COR-L47 (cell line): Measurements from ENCODE around the gene RRAS.
A peak's percentile ranks its signal among the peaks of the same experiment; 100 is the strongest.

ENCODE experiments used
- DNase-seq: peaks from one replicate; lab custom pipeline; 2025; lab: John Stamatoyannopoulos, UW

RRAS gene

GRCh38 chr19:49594993-49595818, 44.7 kb downstream of the RRAS start:
- no peak for DNase-seq

GRCh38 chr19:49594157-49594992, 45.6 kb downstream of the RRAS start:
- no peak for DNase-seq

- peak; percentile 91 for DNase-seq
Measured at GRCh38 chr19:49593233-49594113, 46.5 kb downstream of the RRAS start.

GRCh38 chr19:49592486-49593232, 47.3 kb downstream of the RRAS start:
- DNase-seq = no peak

- DNase-seq = peak; percentile 45
Measured at GRCh38 chr19:49591731-49592485, 48.0 kb downstream of the RRAS start.

- peak; percentile 39 for DNase-seq
Measured at GRCh38 chr19:49590971-49591730, 48.8 kb downstream of the RRAS start, which contains the start of gene PRR12. TSS of gene PRR12 (plus strand) at chr19:49591182. CDS start at chr19:49591655, 473 bp downstream.

- peak; percentile 97 for DNase-seq
Measured at GRCh38 chr19:49590071-49590970, 49.6 kb downstream of the RRAS start.

- DNase-seq = no peak
Measured at GRCh38 chr19:49589502-49589905, 50.4 kb downstream of the RRAS start.

- DNase-seq = no peak
Measured at GRCh38 chr19:49588365-49589122, 51.4 kb downstream of the RRAS start.

GRCh38 chr19:49587227-49587626, 52.7 kb downstream of the RRAS start:
- no peak for DNase-seq
